Naive thymus-derived CD8-positive, alpha-beta T cell (primary cell): ENCODE measurements around the gene ARNT2. TPM values are rescaled to one million over a fixed set of nuclear protein-coding genes. Genes with fewer than 3 reads are reported as not detected.

Experiments used
- ATAC-seq, 2 donors: fragments of 150-1000 bp; cut with Tn5 transposase in 1 of 2; sonication (Bioruptor Pico), chemical (Tn5 transposase) in 1 of 2; 1 replicate in 1 of 2; 2 replicates in 1 of 2; pipeline ENCODE4 v1.10.0; 2021; ENCODE audit warnings: mild to moderate bottlenecking in 2 of 2, moderate library complexity in 2 of 2
- POLR2A ChIA-PET: fragments of 350-600 bp; sonication (Branson Sonifier 250); formaldehyde crosslinking; loops from one replicate; lab custom pipeline; 2021; ENCODE audit warnings: antibody characterized with exemption; lab: Charles Lee
- DNase-seq, 10 donors: peaks; one replicate each; pipeline versions ENCODE4 v3.0.0 to v3.0.0-alpha.2; 2020 to 2022
- H3K27ac Mint-ChIP-seq, 10 donors: one replicate each; pipeline ENCODE4 v1.8.0; 2020 to 2022; ENCODE audit warnings: mild to moderate bottlenecking in 10 of 10, mixed read lengths in 10 of 10, moderate library complexity in 4 of 10, inconsistent platforms in 1 of 10
- H3K27me3 Mint-ChIP-seq, 5 donors: one replicate each; pipeline ENCODE4 v1.8.0; 2021 to 2022; ENCODE audit warnings: mixed read lengths in 5 of 5
- H3K36me3 Mint-ChIP-seq, 3 donors: one replicate each; pipeline ENCODE4 v1.8.0; 2020 to 2022; ENCODE audit warnings: mixed read lengths in 3 of 3, mild to moderate bottlenecking in 2 of 3, inconsistent platforms in 1 of 3
- H3K4me1 Mint-ChIP-seq, 4 donors: one replicate each; pipeline ENCODE4 v1.8.0; 2021 to 2022; ENCODE audit warnings: mixed read lengths in 4 of 4
- H3K4me3 Mint-ChIP-seq, 10 donors: one replicate each; pipeline ENCODE4 v1.8.0; 2020 to 2022; ENCODE audit warnings: mild to moderate bottlenecking in 10 of 10, mixed read lengths in 10 of 10, moderate library complexity in 6 of 10, inconsistent platforms in 1 of 10
- H3K9me3 Mint-ChIP-seq, 9 donors: one replicate each; pipeline ENCODE4 v1.8.0; 2020 to 2022; ENCODE audit warnings: mixed read lengths in 9 of 9, mild to moderate bottlenecking in 3 of 9, inconsistent platforms in 1 of 9, moderate library complexity in 1 of 9
- polyA plus RNA-seq, 3 donors: library from polyadenylated mRNA; unstranded; fragments of 300-500 nt; fragmentation: Illumina TruSeq; gene quantifications; one replicate each; pipeline ENCODE4 v1.2.3, GENCODE V29; 2021
- total RNA-seq, 8 experiments: library from RNA in 2 of 8; stranded (reverse) in 2 of 8; gene quantifications; one replicate each; pipeline ENCODE4 v1.2.3 and lab custom pipeline; 2021 to 2026

ARNT2 gene
- total and polyA plus RNA-seq, 5 experiments from 2014 or later, result not detected

DNA sequence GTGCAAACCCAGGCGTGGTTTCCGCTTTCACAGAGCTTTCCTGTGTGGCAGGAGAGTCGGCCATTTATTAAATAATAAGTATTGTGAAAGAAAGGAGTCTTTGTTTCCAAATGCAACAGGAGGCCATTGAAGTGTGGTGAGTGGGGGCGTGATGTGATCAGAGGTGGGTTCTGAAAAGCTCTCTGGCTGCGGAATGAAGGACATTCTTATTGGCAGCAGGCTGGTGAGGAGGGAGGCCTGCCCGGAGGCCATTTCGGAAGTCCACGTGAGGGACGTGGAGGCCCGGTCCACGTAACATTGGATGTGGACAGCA lies 11.1 kb downstream of the ARNT2 start:
- Mint-ChIP-seq H3K4me1 (no peaks in the 10 kb centered on the region), H3K4me3 (no peak overlapping the region), H3K27ac (peak overlapping the region in 1 of 10 donors; percentile 52), H3K9me3 (peaks cover 0 to 3% (median 0%) of the 10 kb centered on the region in 9 donors), H3K27me3 (peaks cover 14 to 64% (median 35%) of the 10 kb centered on the region in 5 donors), H3K36me3 (no peaks in the 10 kb centered on the region)
- POLR2A ChIA-PET, result no interaction called here
- DNase-seq (no peak), ATAC-seq (no peak)

DNA sequence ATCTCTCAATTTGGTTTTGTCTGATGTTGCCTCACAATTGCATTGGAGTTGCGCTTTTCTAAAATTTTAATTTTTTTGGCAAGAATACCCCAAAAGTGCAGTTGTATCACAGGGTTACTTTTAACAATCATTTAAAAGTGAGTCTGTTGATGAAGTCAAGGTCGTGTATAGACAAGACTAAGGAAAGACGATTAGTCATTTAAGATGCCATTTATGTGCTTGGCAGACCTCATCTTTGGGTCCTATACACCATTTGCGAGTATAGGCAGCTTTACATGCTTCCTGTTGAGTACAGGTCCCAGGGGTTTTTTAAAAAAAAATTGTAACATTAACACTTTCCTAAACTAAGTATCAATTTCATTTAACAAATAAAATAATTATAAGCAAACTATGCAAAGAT lies 12.5 kb downstream of the ARNT2 start:
- no peak overlapping the region for H3K4me3 Mint-ChIP-seq
- H3K27me3 Mint-ChIP-seq, result peaks cover 9 to 60% (median 32%) of the 10 kb centered on the region in 5 donors
- H3K27ac Mint-ChIP-seq, result no peak overlapping the region
- no peaks in the 10 kb centered on the region for H3K36me3 Mint-ChIP-seq
- DNase-seq (no peak), ATAC-seq (no peak)
- POLR2A ChIA-PET, result no interaction called here
- no peaks in the 10 kb centered on the region for H3K4me1 Mint-ChIP-seq
- H3K9me3 Mint-ChIP-seq, result no peaks in the 10 kb centered on the region

DNA sequence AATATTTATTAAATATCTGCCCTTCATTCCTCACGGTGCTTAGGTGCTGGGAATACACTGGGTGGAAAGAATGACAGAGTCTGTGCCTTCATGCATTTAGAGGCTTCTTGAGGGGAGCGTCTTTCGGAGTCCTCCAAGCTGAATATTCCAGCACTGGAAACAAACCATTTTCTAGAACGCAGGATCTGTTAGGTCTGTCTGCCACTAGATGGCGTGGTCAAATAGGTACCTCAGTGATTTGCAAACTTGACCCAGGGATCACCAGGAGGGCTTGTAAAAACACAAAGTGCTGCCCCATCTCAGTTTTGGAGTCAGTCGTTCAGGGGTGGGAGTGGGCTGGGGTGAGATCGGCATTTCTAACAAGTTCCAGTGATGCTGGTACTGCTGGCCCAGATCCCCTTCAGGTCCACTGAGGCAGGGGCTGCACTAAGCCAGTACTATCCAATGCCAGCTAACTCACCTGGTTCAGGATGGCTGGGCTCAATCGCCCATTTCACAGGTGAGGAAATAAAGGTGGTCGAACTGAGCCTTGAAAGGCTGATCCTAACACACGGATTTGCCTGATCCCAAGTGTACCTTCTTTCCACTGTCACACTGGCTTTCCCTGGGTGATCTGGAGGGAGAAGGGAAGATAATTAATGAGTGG lies 14.8 kb downstream of the ARNT2 start:
- no peak overlapping the region for H3K27ac Mint-ChIP-seq
- POLR2A ChIA-PET, result no interaction called here
- H3K27me3 Mint-ChIP-seq, result peaks cover 10 to 51% (median 28%) of the 10 kb centered on the region in 5 donors
- H3K9me3 Mint-ChIP-seq, result no peaks in the 10 kb centered on the region
- H3K4me1 Mint-ChIP-seq, result no peaks in the 10 kb centered on the region
- H3K4me3 Mint-ChIP-seq, result no peak overlapping the region
- ATAC-seq (no peak), DNase-seq (no peak)
- no peaks in the 10 kb centered on the region for H3K36me3 Mint-ChIP-seq

DNA sequence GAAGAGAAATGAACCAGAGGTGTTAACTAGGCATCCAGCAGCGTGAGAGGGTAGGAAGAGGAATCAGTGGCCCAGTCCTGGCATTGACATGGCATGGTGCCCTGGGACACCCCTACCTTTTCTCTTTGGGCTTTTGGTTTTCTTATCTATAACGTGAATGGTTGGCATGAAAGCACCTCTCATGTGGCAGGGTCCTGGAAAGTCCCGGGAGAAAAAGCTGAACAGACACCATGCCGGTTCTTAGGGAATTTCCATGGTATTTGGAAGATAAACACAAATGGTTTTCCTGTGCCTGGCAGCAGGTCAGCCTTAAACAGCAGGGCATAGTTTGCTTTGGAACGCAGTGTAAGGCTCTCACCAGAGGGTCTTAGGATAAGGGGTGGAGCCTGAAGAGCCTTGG lies 15.4 kb downstream of the ARNT2 start:
- Mint-ChIP-seq H3K27me3 (peaks cover 10 to 51% (median 30%) of the 10 kb centered on the region in 5 donors), H3K4me1 (no peaks in the 10 kb centered on the region), H3K27ac (no peak overlapping the region), H3K36me3 (no peaks in the 10 kb centered on the region), H3K4me3 (no peak overlapping the region), H3K9me3 (no peaks in the 10 kb centered on the region)
- DNase-seq (no peak), ATAC-seq (no peak)
- POLR2A ChIA-PET, result no interaction called here

DNA sequence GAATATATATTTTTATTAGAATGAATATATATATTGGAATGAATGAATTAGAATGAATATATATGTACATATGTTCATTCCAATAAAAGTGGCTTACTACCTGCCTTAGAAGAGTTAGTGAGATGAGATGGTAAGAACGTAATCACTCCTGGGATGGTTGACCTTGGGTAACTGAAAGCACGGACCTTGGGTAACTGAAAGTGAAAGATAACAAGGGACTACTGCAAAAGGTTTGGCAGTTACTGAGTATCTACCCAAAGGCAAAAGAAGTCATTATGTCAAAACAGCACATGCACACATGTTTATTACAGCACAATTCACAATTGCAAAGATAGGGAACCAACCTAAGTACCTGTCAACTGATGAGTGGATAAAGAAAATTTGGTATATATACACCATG lies 16.5 kb downstream of the ARNT2 start:
- H3K27me3 Mint-ChIP-seq, result peaks cover 7 to 44% (median 30%) of the 10 kb centered on the region in 5 donors
- no peak overlapping the region for H3K27ac Mint-ChIP-seq
- ATAC-seq, result no peak
- no peaks in the 10 kb centered on the region for H3K9me3 Mint-ChIP-seq
- DNase-seq, result no peak
- H3K4me1 Mint-ChIP-seq, result no peaks in the 10 kb centered on the region
- H3K4me3 Mint-ChIP-seq, result no peak overlapping the region
- POLR2A ChIA-PET, result no interaction called here
- H3K36me3 Mint-ChIP-seq, result no peaks in the 10 kb centered on the region

DNA sequence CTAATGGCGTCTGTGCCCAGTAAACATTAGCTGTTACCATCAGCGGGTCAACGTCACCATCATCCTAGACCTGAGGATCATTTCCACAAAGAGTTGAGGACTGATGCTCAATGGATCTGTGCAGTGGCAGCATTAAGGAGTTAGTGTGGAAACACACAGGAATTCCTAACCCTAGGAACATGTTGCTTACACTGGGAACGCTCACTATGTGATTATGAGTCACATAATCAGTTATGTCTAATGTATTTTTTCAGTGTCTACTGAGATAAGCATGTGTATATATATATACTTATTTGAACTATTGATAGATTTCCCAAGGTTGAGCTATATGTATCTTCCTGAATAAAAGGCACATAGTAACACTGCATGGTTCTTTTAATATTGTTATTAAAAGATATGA lies 19.0 kb downstream of the ARNT2 start:
- ATAC-seq, result no peak
- Mint-ChIP-seq H3K27me3 (peaks cover 6 to 27% (median 18%) of the 10 kb centered on the region in 5 donors), H3K27ac (no peak overlapping the region), H3K9me3 (no peaks in the 10 kb centered on the region), H3K36me3 (no peaks in the 10 kb centered on the region), H3K4me1 (no peaks in the 10 kb centered on the region), H3K4me3 (no peak overlapping the region)
- no peak for DNase-seq
- POLR2A ChIA-PET, result no interaction called here

DNA sequence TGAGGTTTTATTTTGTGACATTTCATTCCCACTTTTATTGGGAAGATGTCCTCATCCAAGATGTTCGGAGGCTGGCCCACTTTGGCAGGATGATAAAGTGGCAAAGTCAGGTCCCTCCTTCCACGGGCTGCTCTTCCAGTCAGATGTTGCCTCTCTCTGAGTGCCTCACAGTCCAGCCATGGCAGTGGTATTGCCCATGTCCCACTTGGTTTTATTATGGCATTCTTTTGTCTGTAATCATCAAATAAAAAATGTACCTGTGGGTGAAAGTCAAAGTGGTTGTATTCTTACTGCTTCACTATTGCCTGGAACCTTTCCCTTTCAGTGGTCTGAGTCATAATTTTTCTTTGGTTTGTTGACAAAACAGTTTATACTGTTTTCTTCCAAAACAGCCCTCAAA lies 20.2 kb downstream of the ARNT2 start:
- POLR2A ChIA-PET, result no interaction called here
- Mint-ChIP-seq H3K36me3 (no peaks in the 10 kb centered on the region), H3K9me3 (no peaks in the 10 kb centered on the region), H3K4me1 (no peaks in the 10 kb centered on the region), H3K4me3 (no peak overlapping the region), H3K27me3 (peaks cover 1 to 19% (median 6%) of the 10 kb centered on the region in 5 donors), H3K27ac (no peak overlapping the region)
- DNase-seq (no peak), ATAC-seq (no peak)

DNA sequence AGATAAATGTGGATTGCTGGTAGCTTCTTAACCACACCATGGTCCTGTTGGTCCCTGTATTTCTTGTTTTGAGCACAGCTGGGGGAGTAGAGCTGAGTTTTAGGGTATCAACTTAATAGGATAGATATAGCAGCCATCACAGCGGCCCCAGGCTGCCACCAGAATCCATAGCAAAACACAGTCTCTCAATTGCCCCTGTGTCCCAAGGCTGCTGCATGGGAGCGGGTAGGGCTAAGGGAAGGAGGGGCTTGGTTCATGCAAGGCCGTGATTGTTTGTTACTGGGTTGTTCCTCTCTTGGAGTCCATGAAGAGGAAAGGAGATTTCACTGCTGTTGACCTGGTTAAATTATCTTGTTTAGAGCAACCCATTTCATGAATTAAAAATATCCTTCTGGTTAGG lies 22.1 kb downstream of the ARNT2 start:
- no peaks in the 10 kb centered on the region for H3K4me1 Mint-ChIP-seq
- H3K27me3 Mint-ChIP-seq, result peaks cover 1 to 21% (median 13%) of the 10 kb centered on the region in 5 donors
- ATAC-seq (no peak), DNase-seq (no peak)
- H3K4me3 Mint-ChIP-seq, result no peak overlapping the region
- no peaks in the 10 kb centered on the region for H3K36me3 Mint-ChIP-seq
- POLR2A ChIA-PET, result no interaction called here
- no peak overlapping the region for H3K27ac Mint-ChIP-seq
- H3K9me3 Mint-ChIP-seq, result no peaks in the 10 kb centered on the region

DNA sequence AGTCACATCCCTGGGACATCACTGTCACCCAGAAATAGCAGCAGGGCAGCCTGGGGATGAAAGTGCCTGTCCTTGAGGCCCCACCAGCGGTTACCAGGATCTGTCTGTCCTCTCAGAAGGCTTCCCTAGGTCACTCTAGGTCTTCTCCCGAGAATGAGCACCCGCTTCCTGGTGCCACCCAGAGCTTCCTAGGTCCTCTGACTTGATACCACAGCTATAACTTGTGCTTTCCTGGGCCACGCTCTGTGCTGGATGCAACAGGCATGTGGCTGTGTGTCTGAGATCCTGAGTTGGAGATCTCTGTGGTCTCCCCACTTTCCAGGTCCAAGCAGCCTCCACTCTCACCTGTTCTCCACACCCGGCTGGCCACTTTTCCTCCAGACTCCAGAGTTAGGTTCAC lies 25.8 kb downstream of the ARNT2 start:
- H3K4me1 Mint-ChIP-seq, result peaks cover 0 to 2% (median 0%) of the 10 kb centered on the region in 4 donors
- ATAC-seq, result no peak

DNA sequence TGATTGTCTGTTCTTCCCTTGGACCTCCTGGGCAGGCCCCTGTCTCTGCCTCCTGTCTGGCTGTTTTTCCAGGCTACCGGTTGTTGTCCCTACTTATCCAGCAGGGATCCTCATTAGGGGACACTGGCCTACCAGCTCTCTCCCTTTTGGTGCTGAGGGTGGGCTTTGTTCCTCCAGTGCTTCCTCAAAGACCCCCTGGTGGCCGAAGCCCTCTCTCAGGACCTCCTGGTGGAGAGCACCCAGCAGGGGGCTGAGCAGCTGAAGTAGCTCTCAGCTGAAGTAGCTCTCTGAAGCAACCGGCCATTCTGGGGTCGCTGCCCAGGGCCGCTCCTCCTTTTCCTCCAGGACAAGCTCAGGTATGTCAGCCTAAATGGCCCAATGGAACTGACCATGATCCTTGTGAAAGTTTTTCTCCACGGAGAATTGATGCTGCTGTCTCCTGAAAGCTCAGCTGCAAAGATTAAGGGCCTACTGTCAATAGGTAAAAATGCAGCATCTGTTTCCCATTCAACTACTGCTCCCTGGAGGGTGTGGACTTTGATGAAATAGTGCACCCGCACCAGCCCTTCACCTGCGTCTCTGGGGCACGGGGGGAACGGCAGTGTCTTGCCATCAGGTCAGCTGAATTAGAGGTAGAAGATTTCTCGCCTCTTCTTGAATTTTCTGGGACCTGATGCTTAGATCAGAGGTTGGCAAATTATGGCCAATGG lies 27.6 kb downstream of the ARNT2 start:
- DNase-seq, result no peak
- Mint-ChIP-seq H3K27ac (no peak overlapping the region), H3K4me1 (peaks cover 0 to 2% (median 0%) of the 10 kb centered on the region in 4 donors), H3K4me3 (no peak overlapping the region), H3K9me3 (no peaks in the 10 kb centered on the region), H3K36me3 (no peaks in the 10 kb centered on the region), H3K27me3 (peaks cover 1 to 30% (median 17%) of the 10 kb centered on the region in 5 donors)
- ATAC-seq, result no peak
- POLR2A ChIA-PET, result no interaction called here

More for the DNA sequence above, 25.8 kb downstream of the ARNT2 start:
- H3K36me3 Mint-ChIP-seq, result no peaks in the 10 kb centered on the region
- no peak overlapping the region for H3K4me3 Mint-ChIP-seq
- H3K9me3 Mint-ChIP-seq, result no peaks in the 10 kb centered on the region
- peak overlapping the region in 1 of 10 donors; percentile 37 for H3K27ac Mint-ChIP-seq
- peaks cover 0 to 26% (median 15%) of the 10 kb centered on the region in 5 donors for H3K27me3 Mint-ChIP-seq
- DNase-seq, result no peak
- POLR2A ChIA-PET, result no interaction called here

DNA sequence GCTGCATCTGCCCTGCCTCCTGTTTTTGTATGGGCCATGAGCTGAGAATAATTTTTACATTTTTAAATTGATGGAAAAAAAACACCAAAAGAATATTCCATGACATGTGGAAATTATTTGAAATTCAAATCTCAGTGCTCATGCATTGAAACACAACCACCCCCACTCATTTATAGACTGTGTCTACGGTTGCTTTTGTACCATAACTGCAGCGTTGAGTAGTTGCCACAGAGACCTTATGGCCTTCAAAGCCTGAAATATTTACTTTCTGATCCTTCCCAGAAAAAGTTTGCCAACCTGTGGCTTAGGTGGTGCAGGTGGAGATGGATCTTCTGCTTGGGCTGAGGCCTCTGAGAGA lies 28.1 kb downstream of the ARNT2 start:
- Mint-ChIP-seq H3K9me3 (no peaks in the 10 kb centered on the region), H3K36me3 (no peaks in the 10 kb centered on the region), H3K27ac (no peak overlapping the region), H3K27me3 (peaks cover 1 to 35% (median 21%) of the 10 kb centered on the region in 5 donors), H3K4me3 (no peak overlapping the region), H3K4me1 (peaks cover 0 to 2% (median 0%) of the 10 kb centered on the region in 4 donors)
- DNase-seq (no peak), ATAC-seq (no peak)
- POLR2A ChIA-PET, result no interaction called here

DNA sequence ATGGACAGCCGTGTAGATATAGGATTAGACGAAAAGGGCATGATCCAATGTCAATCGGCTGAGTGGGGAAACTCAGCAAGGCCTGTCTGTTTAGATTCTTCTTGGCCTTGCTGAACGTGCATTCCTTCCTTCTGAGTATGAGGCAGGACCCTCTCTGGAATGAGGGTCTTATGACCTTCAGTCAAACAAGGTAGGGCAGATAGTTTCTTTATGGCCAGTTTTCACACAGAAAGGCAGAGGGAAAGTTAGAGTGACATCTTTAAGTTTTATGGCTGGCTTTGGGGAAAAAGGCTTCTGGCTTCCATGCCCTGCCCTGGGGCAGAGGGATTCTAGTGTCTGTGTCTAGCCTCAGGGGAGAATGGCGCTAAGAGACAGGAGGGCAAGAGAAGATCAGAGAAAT lies 29.7 kb downstream of the ARNT2 start:
- POLR2A ChIA-PET, result no interaction called here
- Mint-ChIP-seq H3K9me3 (no peaks in the 10 kb centered on the region), H3K4me1 (peaks cover 0 to 2% (median 0%) of the 10 kb centered on the region in 4 donors), H3K27ac (no peak overlapping the region), H3K36me3 (no peaks in the 10 kb centered on the region), H3K27me3 (peaks cover 1 to 39% (median 21%) of the 10 kb centered on the region in 5 donors), H3K4me3 (no peak overlapping the region)
- DNase-seq (no peak), ATAC-seq (no peak)

DNA sequence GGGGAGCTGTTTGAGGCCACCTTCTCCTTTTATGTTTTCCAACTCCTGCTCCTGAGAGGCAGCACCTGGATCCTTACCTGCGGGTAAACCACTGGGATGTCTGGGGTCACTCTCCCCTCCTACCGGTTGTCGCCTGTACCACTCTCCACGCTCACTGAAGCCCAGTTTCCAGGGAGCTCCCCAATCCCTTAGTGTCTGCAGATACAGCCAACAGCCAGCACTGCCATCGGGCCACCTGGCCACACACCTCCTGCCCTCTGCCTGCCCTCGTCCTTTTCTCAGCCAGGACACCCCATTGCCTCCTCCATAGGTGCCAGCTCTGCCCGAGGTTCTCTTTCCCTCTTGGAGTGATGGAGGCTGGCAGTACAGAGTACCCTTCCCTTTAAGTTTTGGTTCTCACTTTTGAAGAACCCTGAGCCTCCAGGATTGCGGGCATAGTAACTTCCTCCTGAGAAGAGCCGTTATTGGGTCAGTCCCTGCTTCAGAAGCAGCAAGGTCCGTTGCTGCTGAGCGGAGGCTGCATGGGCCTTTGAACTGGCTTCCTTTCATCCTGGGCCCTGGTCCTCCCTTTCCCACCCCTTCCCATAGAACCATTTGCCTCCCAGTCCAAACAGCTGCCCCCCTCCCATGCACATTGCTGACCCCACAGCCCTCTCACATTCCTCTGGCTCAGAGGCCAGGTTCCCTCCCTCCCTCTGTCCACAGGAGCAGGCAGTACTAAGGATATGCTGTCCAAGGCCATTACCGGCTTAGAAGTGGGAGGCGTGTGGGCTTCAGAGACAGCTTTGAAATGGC lies 30.9 kb downstream of the ARNT2 start:
- Mint-ChIP-seq H3K4me3 (no peak overlapping the region), H3K27ac (no peak overlapping the region), H3K4me1 (peaks cover 0 to 2% (median 0%) of the 10 kb centered on the region in 4 donors), H3K9me3 (no peaks in the 10 kb centered on the region), H3K27me3 (peaks cover 1 to 30% (median 23%) of the 10 kb centered on the region in 5 donors), H3K36me3 (no peaks in the 10 kb centered on the region)
- POLR2A ChIA-PET, result no interaction called here
- no peak for DNase-seq
- no peak for ATAC-seq
